ENCODE data around the gene TMOD2. TPM values are rescaled to one million over a fixed set of nuclear protein-coding genes. Genes with fewer than 3 reads are reported as not detected.

Gene TMOD2
- total RNA-seq, 4 donors from 2014 or later = 7.1 to 14.1 (median 11.0) TPM

- 80 to 87% methylated on average over 7 of the region's 7 CpGs for WGBS, 2 donors
- no peak overlapping the region for H3K4me3 ChIP-seq (replicated peaks in 1 of 3)
- no peaks in the 10 kb centered on the region for H3K27me3 ChIP-seq
- H3K9me3 ChIP-seq = no peaks in the 10 kb centered on the region
- no peak overlapping the region for H3K27ac ChIP-seq
- no peaks in the 10 kb centered on the region for H3K36me3 ChIP-seq
- no peak for TF ChIP-seq POLR2A (IDR thresholded peaks at IDR 0.05)
- TF ChIP-seq CTCF (IDR thresholded peaks at IDR 0.05) = no peak
- intact Hi-C loops (cut with DNase I) = no loop called here
- no peaks in the 10 kb centered on the region for H3K4me1 ChIP-seq
- no peak for DNase-seq
Measured at GRCh38 chr15:51765751-51766150, 14.4 kb downstream of the TMOD2 start.

- Histone ChIP-seq H3K27ac (no peak overlapping the region), H3K4me1 (no peaks in the 10 kb centered on the region), H3K4me3 (replicated peaks in 1 of 3) (no peak overlapping the region), H3K9me3 (no peaks in the 10 kb centered on the region), H3K27me3 (no peaks in the 10 kb centered on the region), H3K36me3 (no peaks in the 10 kb centered on the region)
- WGBS, 2 donors = 84 to 96% methylated on average over 1 of the region's 1 CpG
- DNase-seq = no peak
- no peak for TF ChIP-seq CTCF (IDR thresholded peaks at IDR 0.05)
- no peak for TF ChIP-seq POLR2A (IDR thresholded peaks at IDR 0.05)
- intact Hi-C loops (cut with DNase I) = no loop called here
Measured at GRCh38 chr15:51766341-51766740, 14.9 kb downstream of the TMOD2 start.

GRCh38 chr15:51768018-51768417 is 16.6 kb downstream of the TMOD2 start:
- no peaks in the 10 kb centered on the region for H3K4me1 ChIP-seq
- WGBS, 2 donors = 67 to 71% methylated on average over 9 of the region's 9 CpGs
- no peak overlapping the region for H3K4me3 ChIP-seq (replicated peaks in 1 of 3)
- peak overlapping the region in 1 of 3 donors; percentile 4 for H3K27ac ChIP-seq
- DNase-seq = peak in 1 of 2 donors; percentile 12
- intact Hi-C loops (cut with DNase I) = no loop called here
- H3K36me3 ChIP-seq = no peaks in the 10 kb centered on the region
- no peaks in the 10 kb centered on the region for H3K27me3 ChIP-seq
- TF ChIP-seq POLR2A (IDR thresholded peaks at IDR 0.05) = no peak
- no peak for TF ChIP-seq CTCF (IDR thresholded peaks at IDR 0.05)
- H3K9me3 ChIP-seq = no peaks in the 10 kb centered on the region

- WGBS, 2 donors = 49 to 69% methylated on average over 3 of the region's 3 CpGs
- no peaks in the 10 kb centered on the region for H3K4me1 ChIP-seq
- TF ChIP-seq CTCF (IDR thresholded peaks at IDR 0.05) (no peak), POLR2A (IDR thresholded peaks at IDR 0.05) (no peak)
- H3K4me3 ChIP-seq (replicated peaks in 1 of 3) = no peak overlapping the region
- DNase-seq = no peak
- H3K27me3 ChIP-seq = no peaks in the 10 kb centered on the region
- H3K27ac ChIP-seq = no peak overlapping the region
- intact Hi-C loops (cut with DNase I) = no loop called here
- H3K9me3 ChIP-seq = no peaks in the 10 kb centered on the region
- no peaks in the 10 kb centered on the region for H3K36me3 ChIP-seq
Measured at GRCh38 chr15:51770902-51771301, 19.5 kb downstream of the TMOD2 start.

GRCh38 chr15:51771773-51772172 is 20.4 kb downstream of the TMOD2 start:
- no peak for DNase-seq
- TF ChIP-seq POLR2A (IDR thresholded peaks at IDR 0.05) (no peak), CTCF (IDR thresholded peaks at IDR 0.05) (no peak)
- no peaks in the 10 kb centered on the region for H3K27me3 ChIP-seq
- no peaks in the 10 kb centered on the region for H3K36me3 ChIP-seq
- H3K27ac ChIP-seq = no peak overlapping the region
- 36 to 48% methylated on average over 1 of the region's 1 CpG for WGBS, 2 donors
- intact Hi-C loops (cut with DNase I) = no loop called here
- H3K4me3 ChIP-seq (replicated peaks in 1 of 3) = no peak overlapping the region
- H3K9me3 ChIP-seq = no peaks in the 10 kb centered on the region
- H3K4me1 ChIP-seq = no peaks in the 10 kb centered on the region

All from thyroid gland (tissue), 4 donors.